Panc1 (cell line): Measurements from ENCODE around the gene RAB3GAP2. TPM values are rescaled to one million over a fixed set of nuclear protein-coding genes. Genes with fewer than 3 reads are reported as not detected.

Experiments used
- microRNA-seq: library from miRNA; unstranded; fragments of <30 nt; microRNA quantifications from one replicate; pipeline ENCODE4 v1.1.0, GENCODE V29; 2020; ENCODE audit not compliant: unreplicated experiment
- total RNA-seq: library from RNA; stranded (reverse); gene quantifications from one replicate; pipeline ENCODE4 v1.2.1, GENCODE V29; 2021; ENCODE audit not compliant: unreplicated experiment

RAB3GAP2 gene
- total RNA-seq, 1 experiment from 2014 or later, result 39.0 TPM

Small RNAs within 50 kb of the gene (microRNA-seq; reads per million reads assigned to microRNA genes)
- gene MIR194-1, result not detected
- gene MIR215, result 1.3 reads per million
- gene MIR664A, result 146 reads per million, percentile 59 among the genes with 10 or more reads in this experiment

Other genes with a start within 250 kb of the RAB3GAP2 start
- gene EPRS1, start 225.9 kb downstream of the RAB3GAP2 start, total RNA-seq, result 143 TPM
- gene BPNT1, start 182.7 kb downstream of the RAB3GAP2 start, total RNA-seq, result 20.8 TPM
- 106 TPM for gene IARS2, start 178.3 kb downstream of the RAB3GAP2 start, total RNA-seq